Urinary bladder (tissue), 4 donors: ENCODE measurements around the gene BABAM2. TPM values are rescaled to one million over a fixed set of nuclear protein-coding genes. Genes with fewer than 3 reads are reported as not detected.
"Not testable (repeated sequence)": the region's sequence is repeated elsewhere in the genome, so short reads cannot be mapped to it uniquely, and the experiment has no call there.

Source experiments
- DNase-seq: peaks from one replicate; pipeline ENCODE4 v3.0.0-alpha.2; 2015; ENCODE audit errors: extremely low spot score
- H3K27ac ChIP-seq: one replicate; pipeline ENCODE4 v1.5.1; 2013; ENCODE audit warnings: low read depth, mild to moderate bottlenecking, moderate library complexity
- H3K36me3 ChIP-seq: one replicate; pipeline ENCODE4 v1.6.1; 2013; ENCODE audit warnings: mild to moderate bottlenecking, moderate library complexity; ENCODE audit not compliant: insufficient read depth
- H3K4me1 ChIP-seq: one replicate; pipeline ENCODE4 v1.6.1; 2013; ENCODE audit warnings: mild to moderate bottlenecking, moderate library complexity; ENCODE audit not compliant: insufficient read depth
- H3K4me3 ChIP-seq: one replicate; pipeline ENCODE4 v1.5.1; 2013; ENCODE audit warnings: low read depth, low read length
- WGBS: extraction: QIAGEN DNeasy Blood & Tissue Kit; methylation state at CpG from one replicate; pipeline ENCODE4 v1.1.7; 2013; 5-methylcytosine and 5-hydroxymethylcytosine counted together
- polyA plus RNA-seq: library from polyadenylated mRNA; stranded (reverse); fragments of 200-250 nt; gene quantifications from one replicate; pipeline ENCODE4 v1.2.3, GENCODE V29; 2013
- total RNA-seq: library from RNA; depleted of rRNA; stranded (reverse); fragments of >200 nt; gene quantifications from one replicate; pipeline ENCODE4 v1.2.3, GENCODE V29; 2014
- donor health status: healthy with polysubstance abuse.
- donor health status: healthy.

BABAM2 gene
- total and polyA plus RNA-seq, 2 donors: 37.0 to 40.6 TPM

GRCh38 chr2:27863146-27863545, 27.4 kb upstream of the BABAM2 start:
- Histone ChIP-seq H3K36me3 (no peaks in the 10 kb centered on the region), H3K27ac (no peak overlapping the region), H3K4me1 (peaks cover 1% of the 10 kb centered on the region), H3K4me3 (no peak overlapping the region)
- DNase-seq: no peak
- WGBS: 65% methylated on average over 1 of the region's 1 CpG

DNA sequence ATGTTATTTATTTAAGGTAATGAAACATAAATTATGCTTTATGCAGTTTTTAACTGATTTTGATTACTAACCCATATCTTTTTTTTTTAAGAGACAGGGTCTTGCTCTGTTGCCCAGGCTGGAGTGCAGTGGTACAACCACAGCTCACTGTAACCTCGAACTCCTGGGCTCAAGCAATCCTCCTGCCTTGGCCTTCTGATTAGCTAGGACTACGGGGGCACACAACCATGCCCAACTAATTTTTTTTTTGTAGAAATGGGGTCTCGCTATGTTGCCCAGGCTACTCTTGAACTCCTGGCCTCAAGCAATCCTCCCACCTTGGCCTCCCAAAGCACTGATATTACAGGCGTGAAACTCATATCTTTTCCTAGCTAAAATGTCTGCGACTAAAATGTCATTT, 26.6 kb upstream of the BABAM2 start:
- not testable (repeated sequence) for H3K4me1 ChIP-seq, H3K27ac ChIP-seq, DNase-seq, H3K4me3 ChIP-seq, H3K36me3 ChIP-seq
- WGBS: 96% methylated on average over 5 of the region's 5 CpGs

DNA sequence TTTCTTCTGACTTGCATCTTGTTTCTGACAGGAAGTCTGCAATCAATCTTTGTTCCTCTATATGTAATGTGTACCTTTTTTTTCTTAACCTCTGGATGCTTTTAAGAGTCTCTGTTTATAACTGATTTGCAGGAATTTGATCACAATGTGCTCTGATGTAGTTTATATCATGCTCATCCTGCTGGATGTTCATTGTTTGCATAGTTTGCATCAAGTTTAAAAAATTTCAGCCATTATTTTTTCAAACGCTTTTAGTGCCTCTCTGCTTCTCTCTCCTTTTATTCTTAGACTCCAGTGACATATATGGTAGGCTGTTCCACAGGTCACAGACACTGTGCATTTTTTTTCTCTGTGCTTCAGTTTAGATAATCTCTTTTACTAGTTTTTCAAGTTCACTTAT, 24.3 kb upstream of the BABAM2 start:
- Histone ChIP-seq H3K27ac (no peak overlapping the region), H3K4me1 (peaks cover 1% of the 10 kb centered on the region), H3K4me3 (no peak overlapping the region), H3K36me3 (no peaks in the 10 kb centered on the region)
- DNase-seq: no peak
- 35% methylated on average over 1 of the region's 1 CpG for WGBS

- no peak for DNase-seq
- no peaks in the 10 kb centered on the region for H3K36me3 ChIP-seq
- no peaks in the 10 kb centered on the region for H3K4me1 ChIP-seq
- H3K27ac ChIP-seq: no peak overlapping the region
- H3K4me3 ChIP-seq: no peak overlapping the region
- 83% methylated on average over 6 of the region's 6 CpGs for WGBS
Observed at GRCh38 chr2:27869763-27870162, 20.8 kb upstream of the BABAM2 start.

GRCh38 chr2:27870724-27871123, 19.8 kb upstream of the BABAM2 start:
- H3K4me3 ChIP-seq: no peak overlapping the region
- WGBS: 95% methylated on average over 3 of the region's 3 CpGs
- no peaks in the 10 kb centered on the region for H3K36me3 ChIP-seq
- no peak for DNase-seq
- no peak overlapping the region for H3K27ac ChIP-seq
- no peaks in the 10 kb centered on the region for H3K4me1 ChIP-seq

DNA sequence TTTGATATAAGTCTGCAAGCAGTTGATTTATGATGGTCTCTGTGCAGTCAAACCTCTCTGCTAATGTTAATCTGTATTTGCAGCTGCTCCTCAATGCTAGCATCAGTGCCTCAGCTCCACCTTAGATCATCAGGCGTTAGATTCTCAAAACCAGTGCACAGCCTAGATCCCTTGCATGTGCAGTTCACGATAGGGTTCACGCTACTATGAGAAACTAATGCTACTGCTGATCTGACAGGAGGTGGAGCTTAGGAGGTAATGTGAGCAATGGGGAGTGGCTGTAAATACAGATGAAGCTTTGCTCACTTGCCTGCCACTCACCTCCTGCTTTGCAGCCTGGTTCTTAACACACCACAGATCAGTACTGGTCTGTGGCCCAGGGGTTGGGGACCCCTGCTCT, 18.7 kb upstream of the BABAM2 start:
- DNase-seq: no peak
- no peaks in the 10 kb centered on the region for H3K36me3 ChIP-seq
- H3K4me3 ChIP-seq: no peak overlapping the region
- H3K27ac ChIP-seq: no peak overlapping the region
- no peaks in the 10 kb centered on the region for H3K4me1 ChIP-seq
- 94% methylated on average over 3 of the region's 3 CpGs for WGBS

DNA sequence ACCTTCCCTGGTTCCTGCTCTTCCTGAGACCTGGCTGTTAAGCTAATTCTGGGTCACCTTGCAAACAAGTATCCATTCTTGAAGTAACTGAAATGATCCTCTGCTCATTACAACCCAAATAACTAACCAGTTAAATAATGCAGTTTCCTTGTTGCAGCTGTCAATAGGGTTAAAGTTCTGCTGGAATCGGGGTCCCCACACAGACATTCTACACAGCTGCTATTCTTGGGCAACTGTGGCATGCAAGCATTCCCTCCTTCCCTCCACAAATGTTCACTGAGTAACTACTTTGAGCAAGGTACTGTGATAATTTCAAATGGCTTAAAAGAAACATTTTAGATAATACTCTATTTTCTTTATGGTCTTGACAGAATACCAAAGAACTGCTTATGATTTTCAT, 17.4 kb upstream of the BABAM2 start:
- no peaks in the 10 kb centered on the region for H3K4me1 ChIP-seq
- WGBS: 83% methylated on average over 1 of the region's 1 CpG
- H3K4me3 ChIP-seq: no peak overlapping the region
- DNase-seq: no peak
- H3K27ac ChIP-seq: no peak overlapping the region
- H3K36me3 ChIP-seq: no peaks in the 10 kb centered on the region

DNA sequence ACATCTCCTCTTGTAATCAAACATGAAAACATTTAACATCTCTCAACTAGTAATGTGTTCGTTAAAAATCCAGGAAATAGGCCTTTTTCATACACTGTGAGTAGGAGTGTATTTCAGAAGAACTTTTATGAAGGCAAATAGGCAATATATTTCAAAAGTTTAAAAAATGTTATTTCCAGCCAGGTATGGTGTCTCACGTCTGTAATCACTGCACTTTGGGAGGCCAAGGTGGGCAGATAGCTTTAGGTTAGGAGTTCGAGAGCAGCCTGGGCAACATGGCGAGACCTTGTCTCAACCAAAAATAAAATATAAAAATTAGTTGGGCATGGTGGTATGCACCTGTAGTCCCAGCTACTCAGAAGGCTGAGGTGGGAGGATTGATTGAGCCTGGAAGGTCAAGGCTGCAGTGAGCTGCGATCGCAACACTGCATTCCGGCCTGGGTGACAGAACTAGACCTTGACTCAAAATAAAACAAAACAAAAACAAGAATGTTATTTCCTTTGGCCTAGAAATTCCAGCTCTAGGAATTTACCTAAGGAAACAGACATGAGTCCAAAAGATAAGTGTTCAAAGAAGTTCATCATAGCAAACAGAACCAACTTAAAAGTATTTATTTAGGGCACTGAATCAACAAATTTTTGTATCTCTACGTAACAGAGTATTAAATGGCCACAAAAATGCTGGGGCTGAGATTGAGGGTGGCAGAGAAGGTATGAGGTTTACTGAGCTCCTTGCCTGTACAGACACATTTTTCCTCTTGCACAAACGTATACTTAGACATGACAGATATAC, 15.2 kb upstream of the BABAM2 start:
- H3K4me3 ChIP-seq: no peak overlapping the region
- DNase-seq: no peak
- 84% methylated on average over 9 of the region's 9 CpGs for WGBS
- H3K27ac ChIP-seq: no peak overlapping the region
- H3K4me1 ChIP-seq: no peaks in the 10 kb centered on the region
- peaks cover 1% of the 10 kb centered on the region for H3K36me3 ChIP-seq

GRCh38 chr2:27878825-27879224, 11.7 kb upstream of the BABAM2 start:
- Histone ChIP-seq H3K36me3 (peaks cover 1% of the 10 kb centered on the region), H3K4me1 (no peaks in the 10 kb centered on the region), H3K4me3 (no peak overlapping the region), H3K27ac (no peak overlapping the region)
- WGBS: 84% methylated on average over 2 of the region's 2 CpGs
- no peak for DNase-seq

DNA sequence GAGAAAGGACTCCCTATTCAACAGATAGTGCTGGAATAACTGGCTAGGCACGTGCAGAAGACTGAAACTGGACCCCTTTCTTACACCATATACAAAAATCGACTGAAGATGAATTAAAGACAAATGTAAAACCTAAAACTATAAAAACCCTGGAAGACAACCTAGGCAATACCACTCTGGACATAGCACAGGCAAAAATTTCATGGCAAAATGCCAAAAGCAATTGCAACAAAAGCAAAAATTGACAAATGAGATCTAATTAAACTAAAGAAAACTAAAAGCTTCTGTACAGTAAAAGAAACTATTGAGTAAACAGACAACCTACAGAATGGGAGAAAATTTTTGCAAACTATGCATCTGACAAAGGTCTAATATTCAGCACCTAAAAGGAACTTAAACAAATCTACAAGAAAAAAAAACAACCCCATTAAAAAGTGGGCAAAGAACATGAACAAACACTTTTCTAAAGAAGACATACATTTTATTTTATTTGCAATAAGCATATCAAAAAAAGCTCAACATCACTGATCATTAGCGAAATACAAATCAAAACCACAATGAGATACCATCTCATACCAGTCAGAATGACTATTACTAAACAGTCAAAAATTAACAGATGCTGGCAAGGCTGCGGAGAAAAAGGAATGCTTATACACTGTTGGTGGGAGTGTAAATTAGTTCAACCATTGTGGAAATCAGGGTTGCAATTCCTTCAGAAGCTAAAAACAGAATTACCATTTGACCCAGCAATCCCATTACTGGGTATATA, 8.5 kb upstream of the BABAM2 start:
- not testable (repeated sequence) for H3K4me3 ChIP-seq, H3K4me1 ChIP-seq, DNase-seq, H3K36me3 ChIP-seq, H3K27ac ChIP-seq
- WGBS: 87% methylated on average over 4 of the region's 4 CpGs

- H3K4me1 ChIP-seq, H3K27ac ChIP-seq, H3K4me3 ChIP-seq, H3K36me3 ChIP-seq, DNase-seq: not testable (repeated sequence)
- 91% methylated on average over 1 of the region's 1 CpG for WGBS
Observed at GRCh38 chr2:27882584-27882922, 8.0 kb upstream of the BABAM2 start.

DNA sequence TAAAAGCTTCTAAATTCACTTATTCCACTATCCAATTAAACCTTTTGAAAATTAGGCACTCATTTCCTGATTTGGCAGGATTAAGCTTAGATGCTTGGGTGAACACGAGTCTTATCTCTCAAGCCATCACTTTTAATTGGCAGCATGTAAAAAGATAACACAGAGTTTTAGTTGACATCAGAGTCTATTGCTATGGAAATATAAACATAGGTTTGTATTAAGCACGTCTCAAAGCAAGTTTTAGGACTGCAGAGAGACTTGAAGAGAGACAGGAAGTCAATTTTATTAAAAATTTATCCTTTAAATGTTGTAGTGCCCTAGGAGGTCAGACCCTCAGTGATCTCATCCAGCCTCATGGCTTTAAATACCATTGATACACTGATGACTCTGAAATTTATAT, 5.9 kb upstream of the BABAM2 start:
- 7% methylated on average over 2 of the region's 2 CpGs for WGBS
- H3K4me3 ChIP-seq: no peak overlapping the region

DNA sequence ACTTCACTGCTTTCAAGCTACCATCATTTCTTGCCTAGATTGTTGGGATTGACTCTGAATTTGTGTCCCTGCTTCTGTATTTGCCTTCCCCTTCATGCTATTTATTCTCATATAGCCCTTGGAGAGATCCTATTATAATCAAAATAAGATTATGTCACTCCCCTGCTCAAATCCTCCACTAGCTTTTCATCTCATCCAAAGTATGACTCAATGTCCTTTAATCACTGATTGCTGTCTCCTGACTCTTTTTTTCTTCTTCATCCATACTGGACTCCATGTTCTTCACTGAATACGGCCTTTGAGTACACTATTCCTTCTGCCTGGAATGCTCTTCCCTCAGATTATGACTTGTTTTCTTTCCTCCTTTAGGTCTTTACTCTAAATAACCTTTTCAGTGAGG, 5.3 kb upstream of the BABAM2 start:
- DNase-seq: no peak
- H3K4me3 ChIP-seq: no peak overlapping the region
- 81% methylated on average over 1 of the region's 1 CpG for WGBS
- no peak overlapping the region for H3K27ac ChIP-seq
- no peaks in the 10 kb centered on the region for H3K36me3 ChIP-seq
- H3K4me1 ChIP-seq: no peaks in the 10 kb centered on the region

More for the DNA sequence above, 5.9 kb upstream of the BABAM2 start:
- Histone ChIP-seq H3K4me1 (no peaks in the 10 kb centered on the region), H3K36me3 (no peaks in the 10 kb centered on the region), H3K27ac (no peak overlapping the region)
- no peak for DNase-seq

DNA sequence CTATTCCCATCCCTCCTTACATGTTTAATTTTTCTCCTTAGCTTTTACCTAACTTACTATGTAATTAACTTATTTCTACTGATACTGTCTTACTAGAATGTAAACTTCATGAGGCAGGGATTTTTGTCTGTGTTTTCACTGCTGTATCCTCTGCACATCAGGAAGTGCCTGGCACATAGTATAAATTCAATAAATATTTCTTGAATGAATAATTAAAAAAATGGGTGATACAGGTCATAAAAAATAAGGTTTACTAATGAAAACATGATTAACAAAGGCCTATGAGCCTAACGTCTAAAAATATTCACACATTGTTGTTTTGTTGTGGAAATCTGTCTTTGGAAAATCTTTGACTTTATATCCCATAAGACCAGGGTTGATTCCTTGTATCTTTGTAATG, 4.9 kb upstream of the BABAM2 start:
- 38% methylated on average over 1 of the region's 1 CpG for WGBS
- H3K4me1 ChIP-seq: no peaks in the 10 kb centered on the region
- no peaks in the 10 kb centered on the region for H3K36me3 ChIP-seq
- no peak overlapping the region for H3K27ac ChIP-seq
- H3K4me3 ChIP-seq: no peak overlapping the region
- no peak for DNase-seq
